ENCODE results near the gene DYSF.

DNA sequence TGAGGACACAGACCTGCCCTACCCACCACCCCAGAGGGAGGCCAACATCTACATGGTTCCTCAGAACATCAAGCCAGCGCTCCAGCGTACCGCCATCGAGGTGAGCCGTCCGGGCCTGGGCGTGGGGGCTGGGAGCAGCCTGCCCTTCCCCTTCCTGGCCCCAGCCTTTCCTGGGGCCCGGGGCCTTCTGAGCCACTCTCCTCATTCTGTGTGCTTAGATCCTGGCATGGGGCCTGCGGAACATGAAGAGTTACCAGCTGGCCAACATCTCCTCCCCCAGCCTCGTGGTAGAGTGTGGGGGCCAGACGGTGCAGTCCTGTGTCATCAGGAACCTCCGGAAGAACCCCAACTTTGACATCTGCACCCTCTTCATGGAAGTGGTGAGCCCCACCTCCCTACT lies 157.9 kb downstream of the DYSF start:
- TF ChIP-seq EZH2 (IDR thresholded peaks at IDR 0.05) (no peak), POLR2AphosphoS5 (IDR thresholded peaks at IDR 0.05; ENCODE audit: borderline replicate concordance, low read depth, low read length) (no peak), FOXP2 (optimal IDR thresholded peaks at IDR 0.05; ENCODE audit: control extremely low read depth, extremely low read length, insufficient read depth) (no peak)

Data from SK-N-MC (cell line).